Chondrocyte (in vitro differentiated cells): Measurements from ENCODE around the gene XIST. TPM values are rescaled to one million over a fixed set of nuclear protein-coding genes. Genes with fewer than 3 reads are reported as not detected.

ENCODE experiments used
- DNase-seq: peaks from one replicate; pipeline ENCODE4 v3.0.0; 2021; ENCODE audit warnings: mixed read lengths, low spot score
- H3K27ac Mint-ChIP-seq: one replicate; pipeline ENCODE4 v1.8.0; 2021; ENCODE audit warnings: mild to moderate bottlenecking, moderate library complexity, mixed read lengths; ENCODE audit not compliant: unreplicated experiment
- H3K27me3 Mint-ChIP-seq: 2 replicates; pipeline ENCODE4 v1.8.0; 2021; ENCODE audit warnings: low read depth, mixed read lengths
- H3K36me3 Mint-ChIP-seq: 2 replicates; pipeline ENCODE4 v1.8.0; 2021; ENCODE audit warnings: low read depth, mixed read lengths
- H3K4me1 Mint-ChIP-seq: 2 replicates; pipeline ENCODE4 v1.8.0; 2021; ENCODE audit warnings: low read depth, mild to moderate bottlenecking, mixed read lengths
- H3K4me3 Mint-ChIP-seq: one replicate; pipeline ENCODE4 v1.8.0; 2021; ENCODE audit warnings: mild to moderate bottlenecking, moderate library complexity, mixed read lengths; ENCODE audit not compliant: unreplicated experiment
- H3K9me3 Mint-ChIP-seq: 2 replicates; pipeline ENCODE4 v1.8.0; 2021; ENCODE audit warnings: low read depth, mixed read lengths
- CTCF ChIP-seq: fragments of 200-600 bp; sonication (generic); IDR thresholded peaks from 2 replicates; pipeline ENCODE4 v1.5.0; 2021; ENCODE audit warnings: antibody characterized with exemption, mild to moderate bottlenecking, moderate library complexity
- total RNA-seq: library from RNA; stranded (reverse); gene quantifications from 3 replicates; pipeline ENCODE4 v1.2.1, GENCODE V29; 2021

Gene XIST
- total RNA-seq, 1 donor from 2014 or later: not detected

- no peak for DNase-seq
- peaks cover 15% of the 10 kb centered on the region for H3K27me3 Mint-ChIP-seq
- no peaks in the 10 kb centered on the region for H3K36me3 Mint-ChIP-seq
- no peaks in the 10 kb centered on the region for H3K9me3 Mint-ChIP-seq
- TF ChIP-seq CTCF: no peak
- no peak overlapping the region for H3K4me3 Mint-ChIP-seq
- H3K27ac Mint-ChIP-seq: no peak overlapping the region
- no peaks in the 10 kb centered on the region for H3K4me1 Mint-ChIP-seq
These were observed 14.4 kb downstream of the XIST start for GRCh38 chrX:73838123-73838522.

DNA sequence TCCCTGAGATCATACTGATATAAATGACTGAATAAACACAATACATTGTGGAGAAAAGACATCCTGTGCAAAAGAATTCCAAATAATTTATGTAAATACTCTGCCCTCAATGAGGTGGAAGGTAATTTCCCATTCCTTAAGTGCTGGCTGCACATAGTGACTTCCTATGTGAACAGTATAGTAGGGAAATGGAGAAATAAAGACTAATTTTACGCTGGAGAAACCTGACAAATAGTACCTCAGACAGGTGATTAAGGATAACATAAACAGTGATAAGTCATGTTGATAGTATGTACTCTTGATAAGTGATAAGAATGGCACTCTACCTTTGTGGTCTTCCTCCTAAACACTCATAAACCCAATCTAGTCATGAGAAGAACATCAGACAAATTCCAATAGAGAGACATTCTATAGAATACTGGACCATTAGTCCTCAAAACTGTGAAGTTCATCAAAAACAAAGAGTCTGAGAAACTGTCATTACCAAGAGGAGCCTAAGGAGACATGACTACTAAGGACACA, 15.5 kb downstream of the XIST start:
- no peak for TF ChIP-seq CTCF
- H3K27ac Mint-ChIP-seq: no peak overlapping the region
- H3K27me3 Mint-ChIP-seq: peaks cover 16% of the 10 kb centered on the region
- no peaks in the 10 kb centered on the region for H3K4me1 Mint-ChIP-seq
- H3K36me3 Mint-ChIP-seq: no peaks in the 10 kb centered on the region
- no peak for DNase-seq
- H3K4me3 Mint-ChIP-seq: no peak overlapping the region
- no peaks in the 10 kb centered on the region for H3K9me3 Mint-ChIP-seq

- no peaks in the 10 kb centered on the region for H3K36me3 Mint-ChIP-seq
- no peak overlapping the region for H3K4me3 Mint-ChIP-seq
- peaks cover 17% of the 10 kb centered on the region for H3K27me3 Mint-ChIP-seq
- TF ChIP-seq CTCF: no peak
- H3K4me1 Mint-ChIP-seq: no peaks in the 10 kb centered on the region
- no peak overlapping the region for H3K27ac Mint-ChIP-seq
- no peaks in the 10 kb centered on the region for H3K9me3 Mint-ChIP-seq
- DNase-seq: no peak
These were observed 18.3 kb downstream of the XIST start for GRCh38 chrX:73834219-73834618.

DNA sequence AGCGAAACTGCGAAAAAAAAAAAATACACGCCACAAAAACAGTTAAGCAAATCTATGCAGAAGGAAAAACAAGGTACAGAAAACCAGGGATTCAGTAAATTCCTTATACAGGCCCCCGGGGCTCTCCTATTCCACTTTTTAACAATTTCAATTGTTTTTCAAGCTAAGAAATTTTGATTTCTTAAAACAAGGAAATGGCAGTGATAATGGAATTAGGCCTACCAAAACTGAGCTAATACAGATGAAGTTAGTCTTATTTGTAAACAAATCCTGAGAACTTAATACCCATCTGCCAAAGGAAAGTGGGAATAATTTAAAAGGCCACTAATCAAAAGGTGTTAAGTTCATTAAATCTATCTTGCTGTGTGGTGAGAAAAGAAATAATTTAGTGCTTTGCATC, 20.2 kb downstream of the XIST start:
- no peaks in the 10 kb centered on the region for H3K36me3 Mint-ChIP-seq
- H3K27ac Mint-ChIP-seq: no peak overlapping the region
- H3K4me1 Mint-ChIP-seq: no peaks in the 10 kb centered on the region
- H3K4me3 Mint-ChIP-seq: no peak overlapping the region
- no peak for DNase-seq
- H3K9me3 Mint-ChIP-seq: no peaks in the 10 kb centered on the region
- H3K27me3 Mint-ChIP-seq: peaks cover 18% of the 10 kb centered on the region
- TF ChIP-seq CTCF: no peak

- Mint-ChIP-seq H3K27ac (no peak overlapping the region), H3K4me1 (no peaks in the 10 kb centered on the region), H3K27me3 (peaks cover 14% of the 10 kb centered on the region), H3K36me3 (no peaks in the 10 kb centered on the region), H3K9me3 (no peaks in the 10 kb centered on the region), H3K4me3 (no peak overlapping the region)
- no peak for TF ChIP-seq CTCF
- no peak for DNase-seq
These were observed 21.0 kb downstream of the XIST start for GRCh38 chrX:73831500-73831899.
